Measurements from ENCODE around the gene CACTIN.

DNA sequence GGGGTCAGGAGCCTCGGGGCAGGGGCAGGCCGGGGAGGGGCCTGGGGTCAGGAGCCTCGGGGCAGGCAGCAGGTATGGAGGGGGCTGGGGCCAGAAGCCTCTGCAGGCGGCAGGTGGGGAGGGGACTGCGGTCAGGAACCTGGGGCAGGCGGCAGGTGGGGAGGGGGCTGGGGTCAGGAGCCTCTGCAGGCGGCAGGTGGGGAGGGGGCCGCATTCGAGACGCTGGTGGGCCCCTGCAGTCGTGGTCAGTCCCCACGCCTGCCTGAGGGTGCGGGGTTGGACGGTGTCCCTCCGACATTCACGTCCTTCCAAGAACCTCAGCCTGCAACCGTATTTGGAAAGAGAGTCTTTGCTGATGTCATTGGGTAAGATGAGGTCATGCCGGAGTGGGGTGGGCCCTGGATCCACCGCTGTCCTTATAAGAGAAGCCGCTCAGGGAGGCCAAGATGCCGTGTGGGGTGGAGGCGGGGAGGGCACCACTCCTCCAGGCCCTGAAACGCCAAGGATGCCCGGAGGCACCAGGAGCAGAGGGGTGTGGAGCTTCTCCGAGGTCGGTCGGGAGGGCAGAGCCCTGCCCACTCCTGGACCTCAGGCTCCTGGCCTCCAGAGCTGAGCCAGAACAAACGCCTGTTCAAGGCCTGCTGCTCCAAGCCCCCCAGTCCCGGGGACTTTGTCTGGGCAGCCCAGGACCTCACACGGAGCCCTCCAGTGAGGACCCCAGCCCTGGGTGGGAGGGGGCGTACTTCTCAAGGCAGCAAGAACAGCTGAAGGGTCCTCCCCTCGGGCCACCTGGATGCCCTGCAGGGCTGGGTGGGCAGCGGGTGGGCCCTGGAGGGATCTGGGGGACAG, 43.6 kb upstream of the CACTIN start:
- TF ChIP-seq, protein P1, sequence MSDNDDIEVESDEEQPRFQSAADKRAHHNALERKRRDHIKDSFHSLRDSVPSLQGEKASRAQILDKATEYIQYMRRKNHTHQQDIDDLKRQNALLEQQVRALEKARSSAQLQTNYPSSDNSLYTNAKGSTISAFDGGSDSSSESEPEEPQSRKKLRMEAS (IDR thresholded peaks at IDR 0.05): no peak
- TF ChIP-seq TAF1 (IDR thresholded peaks at IDR 0.05; ENCODE audit: low read depth) (no peak), RAD21 (IDR thresholded peaks at IDR 0.05; ENCODE audit: low read depth) (no peak), ZBTB7A (IDR thresholded peaks at IDR 0.05; ENCODE audit: low read depth) (no peak), CREB1 (IDR thresholded peaks at IDR 0.05; ENCODE audit: low read depth) (no peak), EP300 (IDR thresholded peaks at IDR 0.05; ENCODE audit: borderline replicate concordance) (no peak)
- TF ChIP-seq, protein P2, sequence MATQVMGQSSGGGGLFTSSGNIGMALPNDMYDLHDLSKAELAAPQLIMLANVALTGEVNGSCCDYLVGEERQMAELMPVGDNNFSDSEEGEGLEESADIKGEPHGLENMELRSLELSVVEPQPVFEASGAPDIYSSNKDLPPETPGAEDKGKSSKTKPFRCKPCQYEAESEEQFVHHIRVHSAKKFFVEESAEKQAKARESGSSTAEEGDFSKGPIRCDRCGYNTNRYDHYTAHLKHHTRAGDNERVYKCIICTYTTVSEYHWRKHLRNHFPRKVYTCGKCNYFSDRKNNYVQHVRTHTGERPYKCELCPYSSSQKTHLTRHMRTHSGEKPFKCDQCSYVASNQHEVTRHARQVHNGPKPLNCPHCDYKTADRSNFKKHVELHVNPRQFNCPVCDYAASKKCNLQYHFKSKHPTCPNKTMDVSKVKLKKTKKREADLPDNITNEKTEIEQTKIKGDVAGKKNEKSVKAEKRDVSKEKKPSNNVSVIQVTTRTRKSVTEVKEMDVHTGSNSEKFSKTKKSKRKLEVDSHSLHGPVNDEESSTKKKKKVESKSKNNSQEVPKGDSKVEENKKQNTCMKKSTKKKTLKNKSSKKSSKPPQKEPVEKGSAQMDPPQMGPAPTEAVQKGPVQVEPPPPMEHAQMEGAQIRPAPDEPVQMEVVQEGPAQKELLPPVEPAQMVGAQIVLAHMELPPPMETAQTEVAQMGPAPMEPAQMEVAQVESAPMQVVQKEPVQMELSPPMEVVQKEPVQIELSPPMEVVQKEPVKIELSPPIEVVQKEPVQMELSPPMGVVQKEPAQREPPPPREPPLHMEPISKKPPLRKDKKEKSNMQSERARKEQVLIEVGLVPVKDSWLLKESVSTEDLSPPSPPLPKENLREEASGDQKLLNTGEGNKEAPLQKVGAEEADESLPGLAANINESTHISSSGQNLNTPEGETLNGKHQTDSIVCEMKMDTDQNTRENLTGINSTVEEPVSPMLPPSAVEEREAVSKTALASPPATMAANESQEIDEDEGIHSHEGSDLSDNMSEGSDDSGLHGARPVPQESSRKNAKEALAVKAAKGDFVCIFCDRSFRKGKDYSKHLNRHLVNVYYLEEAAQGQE (IDR thresholded peaks at IDR 0.05; ENCODE audit: low read depth): no peak

Data from Ishikawa (cell line).